ENCODE results near the gene SLC31A1.

The SLC31A1 gene

GRCh38 chr9:113179839-113180238, 41.5 kb upstream of the SLC31A1 start:
- H3K27me3 ChIP-seq (ENCODE audit: insufficient read depth, low read length, poor library complexity), result no peaks in the 10 kb centered on the region
- no peak overlapping the region for H3K56ac ChIP-seq (ENCODE audit: low read length)
- no peak overlapping the region for H2BK5ac ChIP-seq (ENCODE audit: low read length)
- no peaks in the 10 kb centered on the region for H3K79me2 ChIP-seq (ENCODE audit: control insufficient read depth, insufficient read depth, low read length)
- H3K23ac ChIP-seq (ENCODE audit: low read length), result no peak overlapping the region
- DNase-seq, result no peak
- H3K4me1 ChIP-seq (ENCODE audit: control insufficient read depth, low read depth, low read length), result no peaks in the 10 kb centered on the region
- no peak overlapping the region for H2BK15ac ChIP-seq (replicated peaks; ENCODE audit: low read depth)
- no CpG with 5 or more reads among the region's 1 CpG for WGBS (ENCODE audit: extremely low coverage, insufficient coverage, low lambda C conversion rate)
- no peak overlapping the region for H3K9ac ChIP-seq (ENCODE audit: low read length)
- no peak overlapping the region for H2AK5ac ChIP-seq (ENCODE audit: low read length)
- H3K18ac ChIP-seq (ENCODE audit: low read length), result no peak overlapping the region
- no peaks in the 10 kb centered on the region for H3K79me1 ChIP-seq (ENCODE audit: low read length)
- no peak overlapping the region for H3K4me3 ChIP-seq (ENCODE audit: low read length)
- H4K5ac ChIP-seq (ENCODE audit: low read length), result no peak overlapping the region
- no peak overlapping the region for H3K27ac ChIP-seq (ENCODE audit: low read depth, low read length)
- no peak overlapping the region for H3K4ac ChIP-seq (ENCODE audit: low read depth, low read length)
- H3K4me2 ChIP-seq (ENCODE audit: low read length), result no peak overlapping the region
- H4K8ac ChIP-seq (ENCODE audit: low read depth, low read length), result no peak overlapping the region
- H2BK120ac ChIP-seq (ENCODE audit: low read depth, low read length), result no peak overlapping the region
- H3K36me3 ChIP-seq (ENCODE audit: control insufficient read depth, insufficient read depth, low read length), result peaks cover 4% of the 10 kb centered on the region

- peaks cover 4% of the 10 kb centered on the region for H3K36me3 ChIP-seq (ENCODE audit: control insufficient read depth, insufficient read depth, low read length)
- H4K5ac ChIP-seq (ENCODE audit: low read length), result no peak overlapping the region
- H2BK120ac ChIP-seq (ENCODE audit: low read depth, low read length), result no peak overlapping the region
- no peak overlapping the region for H3K9ac ChIP-seq (ENCODE audit: low read length)
- H2AK5ac ChIP-seq (ENCODE audit: low read length), result no peak overlapping the region
- no peak overlapping the region for H2BK15ac ChIP-seq (replicated peaks; ENCODE audit: low read depth)
- H2BK5ac ChIP-seq (ENCODE audit: low read length), result no peak overlapping the region
- DNase-seq, result no peak
- no peaks in the 10 kb centered on the region for H3K27me3 ChIP-seq (ENCODE audit: insufficient read depth, low read length, poor library complexity)
- H3K4ac ChIP-seq (ENCODE audit: low read depth, low read length), result no peak overlapping the region
- H4K8ac ChIP-seq (ENCODE audit: low read depth, low read length), result no peak overlapping the region
- no peak overlapping the region for H3K56ac ChIP-seq (ENCODE audit: low read length)
- no peaks in the 10 kb centered on the region for H3K79me2 ChIP-seq (ENCODE audit: control insufficient read depth, insufficient read depth, low read length)
- no peak overlapping the region for H3K27ac ChIP-seq (ENCODE audit: low read depth, low read length)
- H3K18ac ChIP-seq (ENCODE audit: low read length), result no peak overlapping the region
- no peak overlapping the region for H3K4me3 ChIP-seq (ENCODE audit: low read length)
- no peaks in the 10 kb centered on the region for H3K4me1 ChIP-seq (ENCODE audit: control insufficient read depth, low read depth, low read length)
- no peak overlapping the region for H3K23ac ChIP-seq (ENCODE audit: low read length)
- H3K79me1 ChIP-seq (ENCODE audit: low read length), result no peaks in the 10 kb centered on the region
- H3K4me2 ChIP-seq (ENCODE audit: low read length), result no peak overlapping the region
These were observed 40.2 kb upstream of the SLC31A1 start for GRCh38 chr9:113181165-113181564.

GRCh38 chr9:113183956-113184488, 37.3 kb upstream of the SLC31A1 start:
- Histone ChIP-seq H2AK5ac (ENCODE audit: low read length) (no peak overlapping the region), H3K79me2 (ENCODE audit: control insufficient read depth, insufficient read depth, low read length) (no peaks in the 10 kb centered on the region), H3K18ac (ENCODE audit: low read length) (no peak overlapping the region), H2BK120ac (ENCODE audit: low read depth, low read length) (no peak overlapping the region), H3K4me1 (ENCODE audit: control insufficient read depth, low read depth, low read length) (no peaks in the 10 kb centered on the region), H3K4me2 (ENCODE audit: low read length) (no peak overlapping the region), H3K56ac (ENCODE audit: low read length) (no peak overlapping the region), H3K36me3 (ENCODE audit: control insufficient read depth, insufficient read depth, low read length) (peaks cover 4% of the 10 kb centered on the region), H3K27ac (ENCODE audit: low read depth, low read length) (no peak overlapping the region), H3K4ac (ENCODE audit: low read depth, low read length) (no peak overlapping the region), H2BK15ac (replicated peaks; ENCODE audit: low read depth) (no peak overlapping the region), H2BK5ac (ENCODE audit: low read length) (no peak overlapping the region), H3K23ac (ENCODE audit: low read length) (no peak overlapping the region), H3K4me3 (ENCODE audit: low read length) (no peak overlapping the region), H3K27me3 (ENCODE audit: insufficient read depth, low read length, poor library complexity) (no peaks in the 10 kb centered on the region), H3K9ac (ENCODE audit: low read length) (no peak overlapping the region), H4K5ac (ENCODE audit: low read length) (no peak overlapping the region), H3K79me1 (ENCODE audit: low read length) (no peaks in the 10 kb centered on the region), H4K8ac (ENCODE audit: low read depth, low read length) (no peak overlapping the region)
- no CpG with 5 or more reads among the region's 2 CpGs for WGBS (ENCODE audit: extremely low coverage, insufficient coverage, low lambda C conversion rate)
- no peak for DNase-seq

- H3K56ac ChIP-seq (ENCODE audit: low read length), result no peak overlapping the region
- H3K79me2 ChIP-seq (ENCODE audit: control insufficient read depth, insufficient read depth, low read length), result no peaks in the 10 kb centered on the region
- no peak overlapping the region for H3K18ac ChIP-seq (ENCODE audit: low read length)
- no peak overlapping the region for H3K27ac ChIP-seq (ENCODE audit: low read depth, low read length)
- no peak overlapping the region for H3K4me3 ChIP-seq (ENCODE audit: low read length)
- H3K27me3 ChIP-seq (ENCODE audit: insufficient read depth, low read length, poor library complexity), result no peaks in the 10 kb centered on the region
- no peak overlapping the region for H3K4me2 ChIP-seq (ENCODE audit: low read length)
- DNase-seq, result no peak
- WGBS (ENCODE audit: extremely low coverage, insufficient coverage, low lambda C conversion rate), result no CpG with 5 or more reads among the region's 2 CpGs
- H4K5ac ChIP-seq (ENCODE audit: low read length), result no peak overlapping the region
- H4K8ac ChIP-seq (ENCODE audit: low read depth, low read length), result no peak overlapping the region
- H3K23ac ChIP-seq (ENCODE audit: low read length), result no peak overlapping the region
- H2BK15ac ChIP-seq (replicated peaks; ENCODE audit: low read depth), result no peak overlapping the region
- no peaks in the 10 kb centered on the region for H3K4me1 ChIP-seq (ENCODE audit: control insufficient read depth, low read depth, low read length)
- H2AK5ac ChIP-seq (ENCODE audit: low read length), result no peak overlapping the region
- H2BK120ac ChIP-seq (ENCODE audit: low read depth, low read length), result no peak overlapping the region
- no peaks in the 10 kb centered on the region for H3K79me1 ChIP-seq (ENCODE audit: low read length)
- no peak overlapping the region for H2BK5ac ChIP-seq (ENCODE audit: low read length)
- H3K9ac ChIP-seq (ENCODE audit: low read length), result no peak overlapping the region
- no peak overlapping the region for H3K4ac ChIP-seq (ENCODE audit: low read depth, low read length)
- H3K36me3 ChIP-seq (ENCODE audit: control insufficient read depth, insufficient read depth, low read length), result peaks cover 4% of the 10 kb centered on the region
These were observed 36.8 kb upstream of the SLC31A1 start for GRCh38 chr9:113184539-113184938.

- Histone ChIP-seq H4K5ac (ENCODE audit: low read length) (no peak overlapping the region), H3K23ac (ENCODE audit: low read length) (no peak overlapping the region), H2BK120ac (ENCODE audit: low read depth, low read length) (no peak overlapping the region), H3K4me1 (ENCODE audit: control insufficient read depth, low read depth, low read length) (no peaks in the 10 kb centered on the region), H2BK15ac (replicated peaks; ENCODE audit: low read depth) (no peak overlapping the region), H3K27ac (ENCODE audit: low read depth, low read length) (no peak overlapping the region), H3K4me2 (ENCODE audit: low read length) (no peak overlapping the region), H3K4ac (ENCODE audit: low read depth, low read length) (no peak overlapping the region), H2BK5ac (ENCODE audit: low read length) (no peak overlapping the region), H3K36me3 (ENCODE audit: control insufficient read depth, insufficient read depth, low read length) (peaks cover 4% of the 10 kb centered on the region), H3K79me1 (ENCODE audit: low read length) (no peaks in the 10 kb centered on the region), H3K56ac (ENCODE audit: low read length) (no peak overlapping the region), H3K4me3 (ENCODE audit: low read length) (no peak overlapping the region), H3K79me2 (ENCODE audit: control insufficient read depth, insufficient read depth, low read length) (no peaks in the 10 kb centered on the region), H3K27me3 (ENCODE audit: insufficient read depth, low read length, poor library complexity) (no peaks in the 10 kb centered on the region), H3K9ac (ENCODE audit: low read length) (no peak overlapping the region), H3K18ac (ENCODE audit: low read length) (no peak overlapping the region), H4K8ac (ENCODE audit: low read depth, low read length) (no peak overlapping the region), H2AK5ac (ENCODE audit: low read length) (no peak overlapping the region)
- WGBS (ENCODE audit: extremely low coverage, insufficient coverage, low lambda C conversion rate), result no CpG with 5 or more reads among the region's 4 CpGs
- no peak for DNase-seq
These were observed 36.1 kb upstream of the SLC31A1 start for GRCh38 chr9:113185271-113185670.

GRCh38 chr9:113186137-113186755, 35.1 kb upstream of the SLC31A1 start:
- H3K9ac ChIP-seq (ENCODE audit: low read length), result no peak overlapping the region
- no peak overlapping the region for H2AK5ac ChIP-seq (ENCODE audit: low read length)
- no peak overlapping the region for H3K4me2 ChIP-seq (ENCODE audit: low read length)
- no peak overlapping the region for H4K5ac ChIP-seq (ENCODE audit: low read length)
- H3K79me1 ChIP-seq (ENCODE audit: low read length), result no peaks in the 10 kb centered on the region
- no peak overlapping the region for H2BK15ac ChIP-seq (replicated peaks; ENCODE audit: low read depth)
- H2BK5ac ChIP-seq (ENCODE audit: low read length), result no peak overlapping the region
- H3K36me3 ChIP-seq (ENCODE audit: control insufficient read depth, insufficient read depth, low read length), result peaks cover 4% of the 10 kb centered on the region
- no peak overlapping the region for H4K8ac ChIP-seq (ENCODE audit: low read depth, low read length)
- H3K56ac ChIP-seq (ENCODE audit: low read length), result no peak overlapping the region
- H3K79me2 ChIP-seq (ENCODE audit: control insufficient read depth, insufficient read depth, low read length), result no peaks in the 10 kb centered on the region
- no peak overlapping the region for H2BK120ac ChIP-seq (ENCODE audit: low read depth, low read length)
- no peak for DNase-seq
- H3K23ac ChIP-seq (ENCODE audit: low read length), result no peak overlapping the region
- no peak overlapping the region for H3K4ac ChIP-seq (ENCODE audit: low read depth, low read length)
- no peak overlapping the region for H3K4me3 ChIP-seq (ENCODE audit: low read length)
- H3K27ac ChIP-seq (ENCODE audit: low read depth, low read length), result no peak overlapping the region
- WGBS (ENCODE audit: extremely low coverage, insufficient coverage, low lambda C conversion rate), result no CpG with 5 or more reads among the region's 7 CpGs
- no peak overlapping the region for H3K18ac ChIP-seq (ENCODE audit: low read length)
- H3K4me1 ChIP-seq (ENCODE audit: control insufficient read depth, low read depth, low read length), result no peaks in the 10 kb centered on the region
- no peaks in the 10 kb centered on the region for H3K27me3 ChIP-seq (ENCODE audit: insufficient read depth, low read length, poor library complexity)
